ENCODE data around the gene JPH4.

- TF ChIP-seq, protein P1, sequence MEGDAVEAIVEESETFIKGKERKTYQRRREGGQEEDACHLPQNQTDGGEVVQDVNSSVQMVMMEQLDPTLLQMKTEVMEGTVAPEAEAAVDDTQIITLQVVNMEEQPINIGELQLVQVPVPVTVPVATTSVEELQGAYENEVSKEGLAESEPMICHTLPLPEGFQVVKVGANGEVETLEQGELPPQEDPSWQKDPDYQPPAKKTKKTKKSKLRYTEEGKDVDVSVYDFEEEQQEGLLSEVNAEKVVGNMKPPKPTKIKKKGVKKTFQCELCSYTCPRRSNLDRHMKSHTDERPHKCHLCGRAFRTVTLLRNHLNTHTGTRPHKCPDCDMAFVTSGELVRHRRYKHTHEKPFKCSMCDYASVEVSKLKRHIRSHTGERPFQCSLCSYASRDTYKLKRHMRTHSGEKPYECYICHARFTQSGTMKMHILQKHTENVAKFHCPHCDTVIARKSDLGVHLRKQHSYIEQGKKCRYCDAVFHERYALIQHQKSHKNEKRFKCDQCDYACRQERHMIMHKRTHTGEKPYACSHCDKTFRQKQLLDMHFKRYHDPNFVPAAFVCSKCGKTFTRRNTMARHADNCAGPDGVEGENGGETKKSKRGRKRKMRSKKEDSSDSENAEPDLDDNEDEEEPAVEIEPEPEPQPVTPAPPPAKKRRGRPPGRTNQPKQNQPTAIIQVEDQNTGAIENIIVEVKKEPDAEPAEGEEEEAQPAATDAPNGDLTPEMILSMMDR (IDR thresholded peaks at IDR 0.05), result no peak
- TF ChIP-seq ZFX (IDR thresholded peaks at IDR 0.05; ENCODE audit: borderline replicate concordance), result no peak
Measured at GRCh38 chr14:23573384-23574015, 5.1 kb downstream of the JPH4 start.
